Measurements from ENCODE around the gene SPCS2.

The SPCS2 gene

DNA sequence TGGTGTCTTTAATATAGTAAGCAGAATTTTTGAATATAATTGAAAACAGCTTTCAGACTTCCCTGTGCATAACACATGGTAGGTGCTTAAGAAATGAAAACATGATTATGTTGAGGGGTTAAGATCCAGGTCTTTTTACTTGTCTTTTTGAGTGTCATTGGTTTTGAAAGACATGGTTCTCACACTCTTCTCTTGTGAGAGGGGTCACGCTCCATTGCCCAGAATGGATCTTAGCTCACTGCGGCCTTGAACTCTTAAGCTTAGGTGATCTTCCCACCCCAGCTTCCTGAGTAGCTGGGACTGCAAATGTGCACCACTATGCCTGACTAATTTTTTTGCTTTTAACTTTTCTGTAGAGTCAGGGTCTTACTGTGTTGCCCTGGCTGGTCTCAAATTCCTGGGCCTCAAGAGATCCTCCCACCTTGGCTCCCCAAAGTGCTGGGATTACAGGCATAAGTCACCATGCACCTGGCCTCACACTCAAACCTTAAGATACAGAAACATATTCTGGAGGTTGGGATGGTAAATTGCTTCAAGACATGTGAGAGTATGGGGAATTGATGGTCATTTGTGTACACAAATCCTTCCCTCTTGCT is 1.4 kb downstream of the SPCS2 start:
- DNase-seq = no peak

DNA sequence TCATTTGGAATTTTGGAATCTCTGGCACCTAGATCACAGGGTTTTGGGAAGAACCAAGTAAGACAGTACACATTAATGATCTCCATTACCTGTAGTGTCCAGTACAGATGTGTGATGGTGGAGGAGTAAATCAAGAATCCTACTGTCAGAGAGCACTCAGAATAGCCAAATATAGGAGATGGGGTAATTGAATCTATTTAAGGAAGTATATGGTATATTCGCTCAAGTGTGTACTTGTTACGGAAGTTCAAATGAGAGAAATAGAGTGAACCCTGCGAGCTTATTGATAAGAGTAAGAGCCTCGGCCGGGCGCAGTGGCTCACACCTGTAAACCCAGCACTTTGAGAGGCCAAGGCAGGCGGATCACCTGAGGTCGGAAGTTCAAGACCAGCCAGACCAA is 2.2 kb downstream of the SPCS2 start:
- DNase-seq = no peak

- DNase-seq = no peak
Observed at GRCh38 chr11:74952752-74953151, 3.7 kb downstream of the SPCS2 start.

GRCh38 chr11:74953451-74953850 is 4.4 kb downstream of the SPCS2 start:
- no peak for DNase-seq

GRCh38 chr11:74954199-74954598 is 5.1 kb downstream of the SPCS2 start:
- DNase-seq = no peak

DNA sequence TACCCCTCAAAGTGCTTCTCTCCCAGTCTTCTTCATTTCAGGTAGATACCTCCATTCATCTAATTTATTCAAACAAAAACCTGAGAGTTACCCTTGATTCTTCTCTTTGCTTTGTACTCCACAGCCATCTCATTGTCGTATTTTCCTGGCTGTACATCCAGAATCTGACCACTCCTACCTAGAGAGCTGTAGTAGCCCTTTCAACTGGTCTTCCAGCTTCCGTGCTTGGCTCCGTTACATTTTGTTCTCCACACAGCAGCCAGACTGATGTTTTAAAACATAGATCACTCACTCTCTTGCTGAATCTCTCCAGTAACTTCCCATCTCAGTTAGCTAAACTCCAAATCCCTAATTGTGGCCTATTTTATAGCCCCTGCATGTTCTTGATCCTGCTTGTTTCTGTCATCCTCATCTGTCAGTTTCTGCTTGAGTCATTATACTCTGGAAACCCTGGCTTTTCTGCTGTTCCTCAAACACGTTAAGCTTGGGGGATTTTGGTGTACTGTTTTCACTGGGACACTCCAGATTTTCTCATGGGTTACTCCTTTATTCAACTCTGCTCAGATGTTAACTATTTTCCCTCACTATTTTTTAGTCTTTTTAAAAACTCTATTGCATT is 7.4 kb downstream of the SPCS2 start:
- DNase-seq = no peak

GRCh38 chr11:74957937-74958629 is 9.0 kb downstream of the SPCS2 start:
- DNase-seq = no peak

GRCh38 chr11:74960128-74960527 is 11.1 kb downstream of the SPCS2 start:
- peak; percentile 27 for DNase-seq

DNA sequence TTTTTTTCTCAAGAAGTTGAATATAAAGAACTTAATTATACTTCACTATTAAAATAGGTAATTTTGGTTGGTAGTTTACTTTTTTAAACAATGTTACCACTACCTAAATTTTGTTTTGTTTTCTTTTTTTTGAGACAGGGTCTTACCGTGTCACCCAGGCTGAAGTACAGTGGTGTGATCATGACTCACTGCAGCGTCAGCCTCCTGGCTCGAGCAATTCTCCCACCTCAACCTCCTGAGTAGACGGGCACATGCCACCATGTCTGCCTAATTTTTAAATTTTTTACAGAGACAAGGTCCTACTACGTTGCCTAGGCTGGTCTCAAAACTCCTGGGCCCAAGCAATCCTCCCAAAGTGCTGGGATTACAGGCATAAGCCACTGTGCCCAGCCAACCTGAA is 17.6 kb downstream of the SPCS2 start:
- DNase-seq = no peak

DNA sequence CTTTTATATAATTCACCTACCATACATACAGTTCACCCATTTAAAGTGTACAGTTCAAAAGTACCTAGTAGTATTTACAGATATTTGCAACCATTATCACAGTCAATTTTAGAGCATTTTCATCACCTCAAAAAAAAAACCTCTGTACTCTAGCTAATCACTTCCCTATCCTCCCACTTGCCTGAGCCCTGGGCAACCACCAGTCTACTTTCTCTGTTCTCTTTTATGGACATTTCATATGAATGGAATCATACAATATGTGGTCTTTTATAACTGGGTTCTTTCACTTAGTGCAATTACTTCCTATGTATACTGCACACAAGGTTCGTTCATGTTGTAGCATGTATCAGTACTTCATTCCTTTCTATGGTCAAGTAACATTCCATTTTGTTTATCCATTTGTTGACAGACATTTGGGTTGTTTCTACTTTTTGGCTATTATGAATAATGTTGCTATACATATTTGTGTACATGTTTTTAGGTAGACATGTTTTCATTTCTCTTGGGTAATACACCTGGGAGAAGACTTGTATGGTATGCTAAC is 21.9 kb downstream of the SPCS2 start:
- no peak for DNase-seq

DNA sequence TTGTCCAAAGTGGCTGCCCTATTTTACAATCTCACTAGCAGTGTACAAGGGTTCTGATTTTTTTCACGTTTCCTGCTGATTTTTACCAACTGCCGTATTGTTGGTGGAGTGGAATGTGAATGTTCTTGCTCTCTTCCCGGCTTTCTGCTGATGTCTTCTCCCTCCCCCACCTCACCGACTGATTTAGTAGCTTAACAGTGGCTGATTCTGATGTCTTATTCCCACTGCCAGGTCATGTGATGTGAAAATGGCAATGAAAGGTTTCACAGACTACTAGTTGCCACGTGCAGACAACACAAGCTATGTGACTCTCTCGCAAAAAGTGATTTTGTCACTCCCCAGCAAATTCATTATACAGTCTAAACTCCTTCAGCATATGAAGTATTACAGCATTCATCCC is 22.4 kb downstream of the SPCS2 start:
- no peak for DNase-seq

GRCh38 chr11:74978041-74978440 is 29.0 kb downstream of the SPCS2 start:
- no peak for DNase-seq

DNA sequence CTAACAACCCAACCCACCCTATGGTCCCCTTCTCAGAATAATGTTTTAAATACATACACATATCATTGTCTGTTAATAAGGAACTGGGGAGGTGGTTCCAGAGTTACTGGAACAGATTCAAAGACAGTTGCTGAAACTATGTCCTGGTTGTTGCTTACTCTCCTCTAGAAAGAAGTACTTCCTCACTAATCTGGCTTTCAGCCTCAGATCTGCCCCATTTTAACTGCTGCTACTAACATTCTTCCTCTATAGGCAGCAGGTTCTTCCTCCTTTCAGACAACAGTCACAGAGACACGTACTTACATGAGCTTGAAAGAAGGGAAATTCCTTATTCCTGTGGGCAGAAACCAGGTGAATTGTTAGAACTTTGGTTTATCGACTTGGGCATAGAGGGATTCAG is 31.6 kb downstream of the SPCS2 start:
- DNase-seq = peak; percentile 19

GRCh38 chr11:74981888-74982287 is 32.8 kb downstream of the SPCS2 start:
- DNase-seq = no peak

DNA sequence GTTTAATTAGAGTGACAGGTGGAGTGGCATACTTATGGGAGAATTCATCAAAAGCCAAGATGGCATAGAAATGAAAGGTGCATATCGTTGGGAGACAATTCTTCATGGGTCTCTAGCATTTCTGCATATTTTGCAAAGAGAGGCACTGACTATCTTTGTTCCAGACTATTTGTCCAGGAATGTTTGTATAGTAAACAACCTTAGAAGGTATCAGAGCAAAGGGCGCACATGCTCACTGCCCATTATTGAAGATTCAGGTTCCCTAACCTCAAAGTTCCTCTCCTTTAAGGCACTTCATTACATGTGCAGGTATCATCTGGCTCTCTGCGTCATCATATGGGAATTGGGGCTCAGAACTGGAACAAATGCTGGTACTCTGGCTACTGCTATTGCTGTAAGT is 35.0 kb downstream of the SPCS2 start:
- no peak for DNase-seq

DNA sequence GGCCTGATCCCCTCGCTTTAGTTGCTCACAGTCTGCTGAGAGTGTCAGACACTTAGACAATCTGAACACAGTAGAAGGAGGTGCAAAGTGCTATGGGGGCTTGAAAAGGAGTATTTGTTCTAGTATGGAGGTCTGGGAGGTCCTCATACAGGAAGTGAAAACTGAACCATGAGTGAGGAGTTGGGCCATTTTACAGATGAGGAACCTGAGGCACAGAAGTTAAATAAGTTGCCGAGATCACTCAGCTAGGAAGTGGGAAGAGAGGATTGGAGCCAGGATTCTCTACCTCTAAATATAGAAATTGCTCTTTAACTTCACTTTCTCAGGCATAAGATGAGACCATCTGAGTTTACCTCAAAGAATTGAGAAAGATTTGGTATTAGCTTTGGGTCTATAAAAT is 35.7 kb downstream of the SPCS2 start:
- DNase-seq = no peak

DNA sequence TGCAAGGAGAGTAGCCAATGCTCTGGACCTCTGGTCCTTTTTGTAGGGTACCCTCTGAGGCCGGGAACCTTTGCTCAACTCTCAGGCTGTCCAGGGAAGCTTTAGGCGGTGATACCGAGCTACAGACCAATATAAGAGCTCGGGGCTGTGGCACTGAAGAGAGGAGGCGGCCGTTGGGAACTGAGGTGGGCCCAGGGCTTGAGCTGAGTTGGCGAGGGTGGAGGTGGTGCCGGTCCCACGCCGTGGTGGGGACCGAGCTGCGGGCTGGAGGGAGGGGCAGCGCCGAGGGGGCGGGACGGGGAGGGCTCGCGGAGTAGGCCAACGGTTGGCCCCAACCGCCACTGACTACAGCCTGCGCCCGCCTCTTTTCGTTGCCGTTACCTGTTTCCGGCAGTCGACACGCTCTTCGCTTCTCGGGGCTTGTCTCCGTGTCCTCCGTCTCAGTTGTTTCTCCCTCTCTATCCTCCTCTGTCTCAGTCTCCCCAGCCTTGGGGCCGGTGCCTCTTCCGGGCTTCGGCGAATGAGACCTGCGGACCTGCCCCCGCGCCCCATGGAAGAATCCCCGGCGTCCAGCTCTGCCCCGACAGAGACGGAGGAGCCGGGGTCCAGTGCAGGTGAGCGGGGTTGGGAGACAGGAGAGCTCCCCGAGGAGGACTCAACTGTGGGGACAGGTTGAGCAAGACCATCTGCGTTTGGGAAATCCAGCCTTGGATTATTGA is 39.6 kb downstream of the SPCS2 start, which contains the start of gene NEU3:
NEU3 (plus strand) TSS at position 393 of the 719 bp plus-strand sequence; CDS start at position 521, 128 bp downstream.
- peak; percentile 95 for DNase-seq

DNA sequence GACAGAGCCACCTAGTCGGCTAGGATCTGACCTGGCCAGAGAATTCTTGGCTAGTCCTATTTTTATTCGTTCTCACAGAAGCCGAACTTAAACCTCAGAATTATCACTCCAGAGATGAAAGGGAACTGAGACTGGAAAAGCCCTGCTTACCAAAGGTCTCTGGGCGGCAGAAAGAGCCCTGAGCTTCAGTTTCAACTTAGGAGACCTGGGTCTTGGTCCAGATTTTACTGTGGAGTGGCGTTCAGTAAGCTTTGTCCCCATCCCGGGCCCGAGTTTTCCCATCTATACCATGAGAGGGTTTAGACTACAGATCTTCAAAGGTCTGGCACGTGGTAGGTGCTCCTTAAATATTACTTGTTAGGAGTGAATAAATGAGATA is 40.2 kb downstream of the SPCS2 start:
- DNase-seq = peak; percentile 24

- DNase-seq = peak; percentile 19
Observed at GRCh38 chr11:74990150-74990549, 41.1 kb downstream of the SPCS2 start.

DNA sequence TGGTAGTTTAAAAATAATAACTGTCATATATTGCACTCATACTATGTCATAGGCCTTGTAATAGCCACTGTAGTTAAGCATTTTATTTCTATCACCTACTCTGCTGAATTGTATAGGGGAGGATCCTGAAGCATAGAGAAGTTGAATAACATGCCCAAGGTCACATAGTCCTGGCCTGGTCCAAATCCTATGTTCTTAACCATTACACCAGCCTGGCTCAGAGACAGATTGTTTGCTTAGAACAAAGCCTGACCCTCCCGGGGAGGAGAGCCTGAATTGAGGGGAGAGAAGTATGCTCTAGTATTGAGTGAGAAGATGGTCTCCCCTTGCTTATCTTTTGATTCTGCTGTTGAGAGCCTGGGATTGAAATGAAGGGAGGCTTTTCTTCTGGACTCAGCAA is 41.9 kb downstream of the SPCS2 start:
- no peak for DNase-seq

GRCh38 chr11:74992852-74993251 is 43.8 kb downstream of the SPCS2 start:
- no peak for DNase-seq

- no peak for DNase-seq
Observed at GRCh38 chr11:75000975-75001354, 51.9 kb downstream of the SPCS2 start.

DNA sequence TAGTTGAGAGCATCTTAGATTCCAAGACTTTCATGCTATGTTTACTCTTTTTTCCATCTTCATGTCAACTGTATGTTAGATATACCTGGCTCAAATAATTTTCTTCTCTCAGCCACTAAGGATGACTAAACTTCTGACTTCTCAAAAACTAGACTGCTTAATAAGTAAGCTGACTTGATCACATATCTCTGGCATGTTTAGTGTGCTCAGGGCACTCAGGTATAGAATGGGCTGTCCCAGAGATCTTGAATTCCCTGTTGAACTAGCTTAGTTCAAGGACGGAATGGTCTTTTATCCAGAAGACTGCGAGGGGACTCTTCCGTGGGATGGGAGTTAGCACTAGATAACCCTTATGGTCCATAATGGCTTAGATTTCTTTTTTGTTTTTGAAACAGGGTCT is 52.6 kb downstream of the SPCS2 start:
- no peak for DNase-seq

DNA sequence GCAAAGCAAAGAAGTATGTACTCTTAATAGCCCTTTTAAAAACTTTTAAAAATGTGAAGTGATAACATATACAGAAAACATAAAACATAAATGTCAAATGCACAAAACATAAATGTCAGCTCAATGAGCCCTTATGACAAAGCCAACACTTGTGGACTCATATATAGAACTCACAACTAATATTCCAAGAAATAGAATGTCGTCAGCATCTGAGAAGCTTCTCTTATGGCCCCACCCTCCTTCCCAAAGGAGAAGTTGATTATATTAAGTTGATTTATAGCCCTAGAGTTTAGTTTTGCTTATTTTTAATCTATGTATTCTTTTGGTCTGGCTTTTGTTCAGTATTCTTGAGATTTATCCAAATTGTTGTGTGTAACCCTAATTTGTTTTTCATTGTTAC is 53.5 kb downstream of the SPCS2 start:
- no peak for DNase-seq
